Fibroblast of lung (primary cell): ENCODE measurements around the gene IFNA16. TPM values are rescaled to one million over a fixed set of nuclear protein-coding genes. Genes with fewer than 3 reads are reported as not detected.
"Not testable (repeated sequence)": the region's sequence is repeated elsewhere in the genome, so short reads cannot be mapped to it uniquely, and the experiment has no call there.

Experiments
- DNase-seq, 2 donors: peaks; one replicate each; pipeline versions ENCODE4 v3.0.0 to v3.0.0-alpha.2; 2010; ENCODE audit warnings: low read depth in 2 of 2
- H2AFZ ChIP-seq: 2 replicates; pipeline ENCODE4 v1.5.1; 2012; ENCODE audit warnings: low read length, control low read depth, inconsistent platforms
- H3K27ac ChIP-seq: 2 replicates; pipeline ENCODE4 v1.5.1; 2011; ENCODE audit warnings: low read length, control low read depth; ENCODE audit not compliant: insufficient read depth
- H3K27me3 ChIP-seq: 2 replicates; pipeline ENCODE4 v1.5.1; 2011; ENCODE audit warnings: mild to moderate bottlenecking, low read length; ENCODE audit not compliant: control insufficient read depth, insufficient read depth
- H3K36me3 ChIP-seq: 2 replicates; pipeline ENCODE4 v1.5.1; 2011; ENCODE audit warnings: low read length; ENCODE audit not compliant: control insufficient read depth, insufficient read depth
- H3K4me1 ChIP-seq: 2 replicates; pipeline ENCODE4 v1.5.1; 2011; ENCODE audit warnings: low read length; ENCODE audit not compliant: control insufficient read depth, insufficient read depth; ENCODE audit errors: extremely low read depth
- H3K4me2 ChIP-seq: 2 replicates; pipeline ENCODE4 v1.5.1; 2011; ENCODE audit warnings: low read length, control low read depth; ENCODE audit not compliant: insufficient read depth; ENCODE audit errors: extremely low read depth
- H3K4me3 ChIP-seq, 4 experiments: fragments of 200-600 bp in 1 of 4; sonication (generic) in 1 of 4; replicated peaks in 1 of 4; 2 replicates each; pipeline ENCODE4 v1.5.1; 2011 to 2016; ENCODE audit warnings: low read length in 4 of 4, low read depth in 3 of 4, mild to moderate bottlenecking in 3 of 4, control low read depth in 2 of 4, inconsistent platforms in 1 of 4, mixed read lengths in 1 of 4; ENCODE audit not compliant: insufficient read depth in 1 of 4; ENCODE audit errors: control extremely low read depth in 1 of 4
- H3K79me2 ChIP-seq: 2 replicates; pipeline ENCODE4 v1.5.1; 2012; ENCODE audit warnings: mild to moderate bottlenecking, low read length, inconsistent platforms; ENCODE audit not compliant: control insufficient read depth, insufficient read depth
- H3K9ac ChIP-seq: 2 replicates; pipeline ENCODE4 v1.5.1; 2011; ENCODE audit warnings: mild to moderate bottlenecking, low read length, control low read depth; ENCODE audit not compliant: insufficient read depth
- H3K9me3 ChIP-seq: 2 replicates; pipeline ENCODE4 v1.5.1; 2012; ENCODE audit warnings: low read depth, low read length; ENCODE audit not compliant: control insufficient read depth, insufficient read depth
- H4K20me1 ChIP-seq: 2 replicates; pipeline ENCODE4 v1.5.1; 2011; ENCODE audit warnings: low read length; ENCODE audit not compliant: control insufficient read depth, insufficient read depth; ENCODE audit errors: extremely low read depth
- EZH2 ChIP-seq: IDR thresholded peaks from 2 replicates; pipeline ENCODE4 v1.5.1; 2012; ENCODE audit warnings: low read length, control low read depth, mild to moderate bottlenecking; ENCODE audit errors: missing control alignments
- polyA plus RNA-seq, 2 donors: library from polyadenylated mRNA; depleted of rRNA in 1 of 2; stranded (reverse) in 1 of 2; unstranded in 1 of 2; fragments of >200 nt; gene quantifications; 2 replicates each; pipeline ENCODE4 v1.2.1, GENCODE V29; 2011 to 2012; ENCODE audit warnings: missing spikeins in 1 of 2
- total RNA-seq: library from RNA; depleted of rRNA; stranded (reverse); fragments of >200 nt; gene quantifications from 2 replicates; pipeline ENCODE4 v1.2.1, GENCODE V29; 2014
- TF ChIP-seq, protein P1 (sequence below), 2 donors: IDR thresholded peaks in 1 of 2; conservative IDR thresholded peaks in 1 of 2; 1 replicate in 1 of 2; 2 replicates in 1 of 2; pipeline ENCODE4 v1.5.1; 2011 to 2012; ENCODE audit warnings: low read length in 2 of 2, control low read depth in 1 of 2, inconsistent platforms in 1 of 2, low read depth in 1 of 2, mild to moderate bottlenecking in 1 of 2

The IFNA16 gene
- total and polyA plus RNA-seq, 2 donors (not counting 1 experiment from before 2014, with no cell fraction given), result not detected

DNA sequence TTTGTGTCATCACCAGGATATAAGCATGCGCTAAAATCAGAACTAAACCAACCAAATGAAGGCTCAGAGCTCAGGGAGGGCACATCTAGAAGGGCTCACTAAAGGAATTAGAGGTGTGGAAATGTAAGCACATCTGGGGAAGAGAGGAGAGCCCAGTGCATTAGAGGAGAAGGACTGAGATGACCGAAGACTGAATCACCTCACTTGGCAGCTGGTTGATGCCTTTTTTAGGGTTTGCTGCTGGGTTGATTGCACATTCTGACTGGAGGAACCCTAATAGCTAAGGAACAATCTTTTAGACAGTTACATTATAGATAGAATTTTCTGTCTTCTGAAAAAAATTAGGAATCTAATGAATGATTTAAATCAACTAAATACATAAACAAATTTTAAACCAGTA is 42.4 kb downstream of the IFNA16 start:
- Histone ChIP-seq H3K4me2 (no peak overlapping the region), H4K20me1 (no peaks in the 10 kb centered on the region), H3K9me3 (no peaks in the 10 kb centered on the region), H3K4me3 (no peak overlapping the region), H2AFZ (no peak overlapping the region), H3K79me2 (no peaks in the 10 kb centered on the region), H3K9ac (no peak overlapping the region), H3K4me1 (no peaks in the 10 kb centered on the region), H3K36me3 (no peaks in the 10 kb centered on the region), H3K27ac (no peak overlapping the region), H3K27me3 (no peaks in the 10 kb centered on the region)
- TF ChIP-seq, protein P1, sequence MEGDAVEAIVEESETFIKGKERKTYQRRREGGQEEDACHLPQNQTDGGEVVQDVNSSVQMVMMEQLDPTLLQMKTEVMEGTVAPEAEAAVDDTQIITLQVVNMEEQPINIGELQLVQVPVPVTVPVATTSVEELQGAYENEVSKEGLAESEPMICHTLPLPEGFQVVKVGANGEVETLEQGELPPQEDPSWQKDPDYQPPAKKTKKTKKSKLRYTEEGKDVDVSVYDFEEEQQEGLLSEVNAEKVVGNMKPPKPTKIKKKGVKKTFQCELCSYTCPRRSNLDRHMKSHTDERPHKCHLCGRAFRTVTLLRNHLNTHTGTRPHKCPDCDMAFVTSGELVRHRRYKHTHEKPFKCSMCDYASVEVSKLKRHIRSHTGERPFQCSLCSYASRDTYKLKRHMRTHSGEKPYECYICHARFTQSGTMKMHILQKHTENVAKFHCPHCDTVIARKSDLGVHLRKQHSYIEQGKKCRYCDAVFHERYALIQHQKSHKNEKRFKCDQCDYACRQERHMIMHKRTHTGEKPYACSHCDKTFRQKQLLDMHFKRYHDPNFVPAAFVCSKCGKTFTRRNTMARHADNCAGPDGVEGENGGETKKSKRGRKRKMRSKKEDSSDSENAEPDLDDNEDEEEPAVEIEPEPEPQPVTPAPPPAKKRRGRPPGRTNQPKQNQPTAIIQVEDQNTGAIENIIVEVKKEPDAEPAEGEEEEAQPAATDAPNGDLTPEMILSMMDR (conservative IDR thresholded peaks at IDR 0.05 in 1 of 2, IDR thresholded peaks at IDR 0.05 in 1 of 2; ENCODE audit: low read depth in 1 of 2, low read length in 2 of 2), result no peak
- TF ChIP-seq EZH2, result no peak
- DNase-seq, result no peak

DNA sequence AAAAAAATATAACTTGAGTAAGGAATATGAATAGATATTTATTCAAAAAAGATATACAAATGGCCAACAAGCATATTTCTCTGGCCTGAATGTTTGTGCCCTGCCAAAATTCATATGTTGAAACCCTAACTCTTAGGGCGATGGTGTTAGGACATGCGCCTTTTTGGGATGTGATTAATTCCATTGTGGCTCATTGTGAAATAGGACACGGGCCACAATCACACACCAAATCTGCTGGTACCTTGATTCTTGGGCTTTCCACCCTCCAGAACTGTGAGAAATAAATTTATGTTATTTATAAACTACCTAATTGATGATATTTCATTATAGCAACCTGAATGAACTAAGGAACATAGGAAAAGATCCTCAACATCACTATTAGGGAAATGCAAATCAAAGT is 45.0 kb downstream of the IFNA16 start:
- Histone ChIP-seq H3K4me1 (no peaks in the 10 kb centered on the region), H3K79me2 (no peaks in the 10 kb centered on the region), H3K36me3 (no peaks in the 10 kb centered on the region), H3K4me3 (no peak overlapping the region), H3K9me3 (no peaks in the 10 kb centered on the region), H2AFZ (no peak overlapping the region), H3K9ac (no peak overlapping the region), H3K27ac (no peak overlapping the region), H3K4me2 (no peak overlapping the region), H4K20me1 (no peaks in the 10 kb centered on the region), H3K27me3 (no peaks in the 10 kb centered on the region)
- DNase-seq, result no peak
- TF ChIP-seq, protein P1 (conservative IDR thresholded peaks at IDR 0.05 in 1 of 2, IDR thresholded peaks at IDR 0.05 in 1 of 2; ENCODE audit: low read depth in 1 of 2, low read length in 2 of 2), result no peak
- TF ChIP-seq EZH2, result no peak

DNA sequence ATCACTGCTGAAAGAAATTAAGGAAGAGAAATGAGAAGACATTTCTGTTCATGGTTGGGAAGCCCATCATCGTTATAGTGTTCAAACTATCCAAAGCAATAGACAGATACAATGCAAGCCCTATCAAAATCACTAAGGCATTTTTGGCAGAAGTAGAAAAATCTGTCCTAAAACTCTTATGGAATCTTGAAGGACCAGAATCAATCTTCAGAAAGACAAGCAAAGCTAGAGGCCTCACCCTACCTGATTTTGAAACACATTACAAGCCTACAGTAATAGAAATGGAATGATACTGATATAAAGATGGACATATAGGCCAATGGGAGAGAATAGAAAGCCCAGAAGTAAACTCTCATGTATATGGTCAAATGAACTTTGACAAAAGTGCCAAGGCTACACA is 45.8 kb downstream of the IFNA16 start:
- Histone ChIP-seq H3K4me3 (no peak overlapping the region), H3K9me3 (no peaks in the 10 kb centered on the region), H3K4me1 (no peaks in the 10 kb centered on the region), H2AFZ (no peak overlapping the region), H3K79me2 (no peaks in the 10 kb centered on the region), H3K27me3 (no peaks in the 10 kb centered on the region), H3K36me3 (no peaks in the 10 kb centered on the region), H3K9ac (no peak overlapping the region), H4K20me1 (no peaks in the 10 kb centered on the region), H3K4me2 (no peak overlapping the region), H3K27ac (no peak overlapping the region)
- no peak for DNase-seq
- TF ChIP-seq, protein P1 (conservative IDR thresholded peaks at IDR 0.05 in 1 of 2, IDR thresholded peaks at IDR 0.05 in 1 of 2; ENCODE audit: low read depth in 1 of 2, low read length in 2 of 2), result no peak
- TF ChIP-seq EZH2, result no peak

DNA sequence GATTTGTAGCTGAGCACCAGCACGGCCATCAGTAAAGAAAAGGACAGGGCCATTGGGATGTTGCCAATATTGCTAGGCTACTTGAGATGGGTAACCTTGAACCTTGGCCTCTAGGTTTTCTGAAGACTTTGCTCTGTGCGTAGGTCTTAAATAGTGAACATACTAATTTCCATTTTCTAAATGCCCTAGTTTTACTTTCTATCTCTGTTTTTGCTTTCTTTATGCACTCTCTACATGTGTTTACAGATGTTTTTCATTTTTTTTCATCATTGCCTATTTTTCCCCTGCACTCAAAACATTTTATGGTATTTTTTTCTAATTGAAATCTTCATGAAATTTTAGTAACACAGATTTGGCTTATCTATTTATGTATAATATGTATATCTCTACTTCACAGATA is 50.6 kb downstream of the IFNA16 start, which contains the start of gene IFNA21:
IFNA21 (minus strand) TSS at position 101 of the 400 bp plus-strand sequence; CDS start at position 53, 48 bp downstream.
- H4K20me1 ChIP-seq, H2AFZ ChIP-seq, H3K36me3 ChIP-seq, H3K79me2 ChIP-seq, H3K27ac ChIP-seq, DNase-seq, H3K4me3 ChIP-seq, H3K9me3 ChIP-seq, H3K4me1 ChIP-seq, H3K9ac ChIP-seq, H3K27me3 ChIP-seq, H3K4me2 ChIP-seq: not testable (repeated sequence)
